A549 (cell line): ENCODE data around the gene CREB3L1. TPM values are rescaled to one million over a fixed set of nuclear protein-coding genes. Genes with fewer than 3 reads are reported as not detected.

ENCODE experiments used
- ATAC-seq, 2 experiments: fragments of 200-7000 bp in 1 of 2; fragments of >200 bp in 1 of 2; cut with Nextera tagmentation in 1 of 2; cut with Tn5 transposase in 1 of 2; 3 replicates each; pipeline versions ENCODE4 v1.8.0 to v1.9.1; 2018 to 2020; ENCODE audit warnings: mild to moderate bottlenecking in 1 of 2, moderate library complexity in 1 of 2
- CTCF ChIA-PET: fragments of 300-600 bp; sonication (Branson Sonifier 250); formaldehyde crosslinking; extraction: SDS; loops from one replicate; lab custom pipeline; 2021; ENCODE audit warnings: antibody characterized with exemption, inconsistent platforms; lab: Yijun Ruan, JAX
- POLR2A ChIA-PET: fragments of 350-600 bp; formaldehyde crosslinking; extraction: SDS; loops from one replicate; lab custom pipeline; 2021; ENCODE audit warnings: antibody characterized with exemption, inconsistent platforms; lab: Yijun Ruan, JAX
- DNase-seq, 2 experiments: peaks; one replicate each; pipeline versions ENCODE4 v3.0.0 to v3.0.0-alpha.2; 2011 to 2016; ENCODE audit warnings: low read depth in 1 of 2, low spot score in 1 of 2
- FAIRE-seq: peaks from 2 replicates; lab custom pipeline; 2011; peaks lifted over from hg19 to GRCh38; lab: Jason Lieb, UNC
- H3K27ac ChIP-seq, 2 experiments: fragments of >200 bp; sonication (Bioruptor Twin); formaldehyde crosslinking; 3 replicates each; pipeline ENCODE4 v1.5.1; 2016 to 2017
- H3K4me1 ChIP-seq: fragments of >200 bp; sonication (Bioruptor Twin); formaldehyde crosslinking; 3 replicates; pipeline ENCODE4 v1.6.1; 2016
- H3K4me2 ChIP-seq: fragments of >200 bp; sonication (Bioruptor Twin); formaldehyde crosslinking; 3 replicates; pipeline ENCODE4 v1.6.1; 2016
- H3K4me3 ChIP-seq: fragments of >200 bp; sonication (Bioruptor Twin); formaldehyde crosslinking; 3 replicates; pipeline ENCODE4 v1.5.1; 2016
- H3K9me3 ChIP-seq: fragments of >200 bp; sonication (Bioruptor Twin); formaldehyde crosslinking; 3 replicates; pipeline ENCODE4 v1.6.1; 2016
- BHLHE40 ChIP-seq: IDR thresholded peaks from 2 replicates; pipeline ENCODE4 v1.6.1; 2012; ENCODE audit warnings: low read depth, low read length, inconsistent platforms
- CHD2 ChIP-seq: fragments of 150-350 bp; IDR thresholded peaks from 2 replicates; pipeline ENCODE4 v1.6.1; 2014; ENCODE audit warnings: low read length; ENCODE audit not compliant: partially characterized antibody
- CHD4 ChIP-seq: fragments of 200-600 bp; sonication (generic); IDR thresholded peaks from 2 replicates; pipeline ENCODE4 v1.6.1; 2016; ENCODE audit warnings: antibody characterized with exemption, mild to moderate bottlenecking, borderline replicate concordance
- CTCF ChIP-seq: fragments of >200 bp; sonication (Bioruptor Twin); formaldehyde crosslinking; IDR thresholded peaks from 3 replicates; pipeline ENCODE4 v1.5.1; 2016
- FOSL2 ChIP-seq, 2 experiments: fragments of 450-650 bp in 1 of 2; fragments of >200 bp in 1 of 2; sonication (Bioruptor Twin) in 1 of 2; formaldehyde crosslinking; IDR thresholded peaks; 2 replicates each; pipeline versions ENCODE4 v1.5.0 to v1.6.1; 2016 to 2020; ENCODE audit warnings: mild to moderate bottlenecking in 1 of 2, moderate library complexity in 1 of 2
- GATA3 ChIP-seq: IDR thresholded peaks from 2 replicates; pipeline ENCODE4 v1.6.1; 2012; ENCODE audit warnings: borderline replicate concordance
- HEYL ChIP-seq: fragments of 250-450 bp; sonication (Bioruptor Pico); IDR thresholded peaks from 2 replicates; pipeline ENCODE4 v1.8.0; 2021; ENCODE audit warnings: mild to moderate bottlenecking, moderate library complexity
- HOXB13 ChIP-seq: fragments of 250-450 bp; sonication (Bioruptor Pico); IDR thresholded peaks from 2 replicates; pipeline ENCODE4 v1.5.0; 2020; ENCODE audit warnings: low read depth, mild to moderate bottlenecking, moderate library complexity
- HOXB5 ChIP-seq: fragments of 250-450 bp; sonication (Bioruptor Pico); IDR thresholded peaks from 2 replicates; pipeline ENCODE4 v1.5.0; 2020; ENCODE audit warnings: mild to moderate bottlenecking, moderate library complexity
- JUNB ChIP-seq: fragments of >200 bp; sonication (Bioruptor Twin); formaldehyde crosslinking; IDR thresholded peaks from 2 replicates; pipeline ENCODE4 v1.6.1; 2016
- KDM1A ChIP-seq: fragments of 200-600 bp; sonication (generic); IDR thresholded peaks from 2 replicates; pipeline ENCODE4 v1.6.1; 2016; ENCODE audit warnings: low read depth, mild to moderate bottlenecking
- MAFK ChIP-seq: fragments of 450-650 bp; IDR thresholded peaks from 2 replicates; pipeline ENCODE4 v1.6.1; 2014; ENCODE audit not compliant: partially characterized antibody
- NFE2L2 ChIP-seq: fragments of 150-350 bp; conservative IDR thresholded peaks from 2 replicates; pipeline ENCODE4 v1.6.1; 2014; ENCODE audit warnings: low read length
- NPAS2 ChIP-seq: fragments of 250-450 bp; sonication (Bioruptor Pico); IDR thresholded peaks from 2 replicates; pipeline ENCODE4 v1.8.0; 2022; ENCODE audit warnings: mild to moderate bottlenecking, moderate library complexity, borderline replicate concordance
- PHF8 ChIP-seq: fragments of 200-600 bp; sonication (generic); IDR thresholded peaks from 2 replicates; pipeline ENCODE4 v1.6.1; 2016; ENCODE audit warnings: low read depth, mild to moderate bottlenecking, antibody characterized with exemption, moderate library complexity, borderline replicate concordance
- RAD21 ChIP-seq, 2 experiments: fragments of >200 bp in 1 of 2; sonication (Bioruptor Twin) in 1 of 2; formaldehyde crosslinking in 1 of 2; IDR thresholded peaks in 1 of 2; conservative IDR thresholded peaks in 1 of 2; 2 replicates in 1 of 2; 3 replicates in 1 of 2; pipeline ENCODE4 v1.6.1; 2012 to 2018; ENCODE audit warnings: inconsistent platforms in 1 of 2
- RFX5 ChIP-seq: fragments of 450-650 bp; IDR thresholded peaks from 2 replicates; pipeline ENCODE4 v1.7.1; 2014; ENCODE audit warnings: antibody characterized with exemption, mild to moderate bottlenecking, moderate library complexity
- SMC3 ChIP-seq: fragments of >200 bp; sonication (Bioruptor Twin); formaldehyde crosslinking; IDR thresholded peaks from 3 replicates; pipeline ENCODE4 v1.6.1; 2018; ENCODE audit warnings: inconsistent platforms
- SREBF2 ChIP-seq: fragments of 450-650 bp; IDR thresholded peaks from 2 replicates; pipeline ENCODE4 v1.6.1; 2014; ENCODE audit warnings: mild to moderate bottlenecking, moderate library complexity
- TFCP2L1 ChIP-seq: fragments of 250-450 bp; sonication (Bioruptor Pico); IDR thresholded peaks from 2 replicates; pipeline ENCODE4 v1.5.0; 2021; ENCODE audit warnings: mild to moderate bottlenecking
- ZC3H11A ChIP-seq: fragments of 450-650 bp; IDR thresholded peaks from 2 replicates; pipeline ENCODE4 v1.6.1; 2014; ENCODE audit warnings: antibody characterized with exemption, mild to moderate bottlenecking
- ZSCAN20 ChIP-seq: fragments of 250-450 bp; sonication (Bioruptor Pico); IDR thresholded peaks from 2 replicates; pipeline ENCODE4 v1.8.0; 2022; ENCODE audit warnings: mild to moderate bottlenecking, moderate library complexity
- WGBS: methylation state at CpG from one replicate; pipeline ENCODE4 v1.1.6; 2017; ENCODE audit errors: missing lambda C conversion rate; 5-methylcytosine and 5-hydroxymethylcytosine counted together
- polyA plus RNA-seq, 4 experiments: library from polyadenylated mRNA; depleted of rRNA in 3 of 4; stranded (reverse); fragments of >200 nt; fragmentation: RNase III in 1 of 4; extraction: RNeasy Plus Mini Kit Qiagen cat#74134 plus additional on column Dnase treatment in 1 of 4; gene quantifications; 2 replicates in 3 of 4; 3 replicates in 1 of 4; pipeline ENCODE4 v1.2.3, GENCODE V29; 2011 to 2017
- TF ChIP-seq, protein P1 (sequence below): IDR thresholded peaks from 2 replicates; pipeline ENCODE4 v1.6.1; 2012; ENCODE audit warnings: low read depth, borderline replicate concordance
- TF ChIP-seq, protein P2 (sequence below): IDR thresholded peaks from 2 replicates; pipeline ENCODE4 v1.6.1; 2012

Gene CREB3L1
- polyA plus RNA-seq, 2 of the 4 experiments (the other 2 are of a cell fraction) = 0.61 to 2.3 TPM

DNA sequence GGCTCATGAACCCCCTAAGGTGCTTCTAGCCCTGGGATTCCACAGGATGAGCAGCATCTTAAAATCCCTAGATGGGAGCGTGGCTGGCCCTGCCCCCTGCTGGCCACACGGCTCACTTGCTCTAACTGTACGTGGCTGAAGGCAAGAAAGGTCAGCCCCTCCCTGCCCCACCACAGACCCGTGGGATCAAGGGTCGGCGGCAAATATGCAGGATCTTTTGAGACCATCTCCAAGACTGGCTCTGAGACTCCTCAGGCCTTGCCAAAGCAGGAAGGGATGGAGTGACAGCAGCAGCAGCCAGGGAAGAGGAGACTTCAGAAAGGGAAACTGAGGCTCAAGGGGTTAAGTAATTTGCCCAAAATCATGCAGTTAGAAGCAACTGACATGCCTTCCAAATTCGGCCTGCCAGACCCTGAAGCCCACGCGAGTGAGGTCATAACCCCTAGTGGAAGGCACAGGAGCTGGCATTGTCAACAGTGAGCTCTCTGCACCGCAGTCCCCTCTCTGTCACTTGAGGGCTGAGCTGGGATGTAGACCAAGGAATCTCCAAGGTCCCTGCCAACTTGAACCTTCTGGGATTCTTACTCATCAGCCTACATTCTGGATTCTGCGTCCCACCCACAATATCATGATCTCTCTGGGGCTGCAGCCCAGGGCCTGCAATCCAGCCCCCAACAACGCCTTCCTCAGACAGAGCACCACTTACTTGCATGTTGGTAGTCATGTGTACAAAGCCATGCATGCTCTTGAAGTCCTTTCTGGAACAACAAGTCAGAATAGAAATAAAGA lies 31.4 kb downstream of the CREB3L1 start:
- TF ChIP-seq SMC3 = peak; percentile 95
- TF ChIP-seq FOSL2 (IDR thresholded peaks at IDR 0.05) = no peak
- TF ChIP-seq FOSL2 (CRISPR knock-in tag; IDR thresholded peaks at IDR 0.05) = no peak
- TF ChIP-seq, protein P1, sequence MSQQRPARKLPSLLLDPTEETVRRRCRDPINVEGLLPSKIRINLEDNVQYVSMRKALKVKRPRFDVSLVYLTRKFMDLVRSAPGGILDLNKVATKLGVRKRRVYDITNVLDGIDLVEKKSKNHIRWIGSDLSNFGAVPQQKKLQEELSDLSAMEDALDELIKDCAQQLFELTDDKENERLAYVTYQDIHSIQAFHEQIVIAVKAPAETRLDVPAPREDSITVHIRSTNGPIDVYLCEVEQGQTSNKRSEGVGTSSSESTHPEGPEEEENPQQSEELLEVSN = no peak
- no peak for TF ChIP-seq NFE2L2
- TF ChIP-seq RFX5 = no peak
- no peak for TF ChIP-seq CHD2
- TF ChIP-seq JUNB = no peak
- TF ChIP-seq, protein P2, sequence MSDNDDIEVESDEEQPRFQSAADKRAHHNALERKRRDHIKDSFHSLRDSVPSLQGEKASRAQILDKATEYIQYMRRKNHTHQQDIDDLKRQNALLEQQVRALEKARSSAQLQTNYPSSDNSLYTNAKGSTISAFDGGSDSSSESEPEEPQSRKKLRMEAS = peak; percentile 39; the same call in 1 of the 2 replicates
- peak; percentile 90 for TF ChIP-seq CTCF
- TF ChIP-seq BHLHE40 = no peak
- TF ChIP-seq HOXB13 (CRISPR knock-in tag) = no peak
- no peak for TF ChIP-seq CHD4
- peak; percentile 93 to 94 for TF ChIP-seq RAD21 (conservative IDR thresholded peaks at IDR 0.05 in 1 of 2, IDR thresholded peaks at IDR 0.05 in 1 of 2)
- TF ChIP-seq HEYL = no peak
- no peak for TF ChIP-seq PHF8
- no peak for TF ChIP-seq MAFK
- H3K4me1 ChIP-seq = peaks cover 20% of the 10 kb centered on the region
- no peak overlapping the region for H3K4me3 ChIP-seq
- H3K4me2 ChIP-seq = peak overlapping the region; percentile 51
- ATAC-seq = peak; percentile 90 to 95
- H3K27ac ChIP-seq = peak overlapping the region in 1 of 2 experiments; percentile 44; a peak in 1 of 6 replicates
- no peaks in the 10 kb centered on the region for H3K9me3 ChIP-seq
- FAIRE-seq = no peak
- ChIA-PET CTCF (interaction anchor here (0.7 to 31.4 kb wide), 39 partner anchors 7 to 344 kb away, joined by 3 to 872 read pairs (median 5); partner anchors contain the start of genes CHRM4, CREB3L1 and DGKZ), POLR2A (interaction anchor here (2.4 to 2.6 kb wide), 2 partner anchors 65 to 70 kb away, joined by 11 to 25 read pairs; no protein-coding TSS in a partner anchor)
- DNase-seq = peak; percentile 80 to 91
- WGBS = 24% methylated on average over 12 of the region's 12 CpGs

GRCh38 chr11:46309814-46310259 lies 32.4 kb downstream of the CREB3L1 start:
- no peak for TF ChIP-seq ZSCAN20 (CRISPR knock-in tag)
- no peak for TF ChIP-seq SREBF2
- no peak for TF ChIP-seq NPAS2
- no peak for TF ChIP-seq KDM1A
- no peak for TF ChIP-seq TFCP2L1 (CRISPR knock-in tag)
- no peak for TF ChIP-seq HOXB5
- TF ChIP-seq GATA3 = no peak
- TF ChIP-seq ZC3H11A = no peak
- Histone ChIP-seq H3K27ac (peak overlapping the region in 1 of 2 experiments; percentile 41; a peak in 3 of 6 replicates), H3K9me3 (no peaks in the 10 kb centered on the region), H3K4me1 (peaks cover 20% of the 10 kb centered on the region), H3K4me3 (no peak overlapping the region), H3K4me2 (no peak overlapping the region; the same call in 2 of the 3 replicates)
- POLR2A ChIA-PET = interaction anchor here (0.5 to 2.6 kb wide), 3 partner anchors 67 to 102 kb away, joined by 3 to 25 read pairs (median 11); no protein-coding TSS in a partner anchor
- ATAC-seq (peak; percentile 30 to 61; a peak in 5 of 6 replicates), FAIRE-seq (no peak), DNase-seq (no peak)
- 43% methylated on average over 4 of the region's 4 CpGs for WGBS
- CTCF ChIA-PET = interaction anchor here (0.7 to 31.4 kb wide), 20 partner anchors 9 to 345 kb away, joined by 3 to 872 read pairs (median 7); partner anchors contain the start of genes CHRM4, CREB3L1 and DGKZ
